ENCODE data around the gene ERAP2. TPM values are rescaled to one million over a fixed set of nuclear protein-coding genes. Genes with fewer than 3 reads are reported as not detected.
"Not testable (repeated sequence)": the region's sequence is repeated elsewhere in the genome, so short reads cannot be mapped to it uniquely, and the experiment has no call there.

Gene ERAP2
- total RNA-seq (2014; rRNA removed; shearing (Covaris generic)), result 2.6 and 3.2 TPM in 2 replicates
- 3.6 and 4.3 TPM in 2 replicates for polyA plus RNA-seq (2014; cell fraction: nucleus; rRNA removed)

DNA sequence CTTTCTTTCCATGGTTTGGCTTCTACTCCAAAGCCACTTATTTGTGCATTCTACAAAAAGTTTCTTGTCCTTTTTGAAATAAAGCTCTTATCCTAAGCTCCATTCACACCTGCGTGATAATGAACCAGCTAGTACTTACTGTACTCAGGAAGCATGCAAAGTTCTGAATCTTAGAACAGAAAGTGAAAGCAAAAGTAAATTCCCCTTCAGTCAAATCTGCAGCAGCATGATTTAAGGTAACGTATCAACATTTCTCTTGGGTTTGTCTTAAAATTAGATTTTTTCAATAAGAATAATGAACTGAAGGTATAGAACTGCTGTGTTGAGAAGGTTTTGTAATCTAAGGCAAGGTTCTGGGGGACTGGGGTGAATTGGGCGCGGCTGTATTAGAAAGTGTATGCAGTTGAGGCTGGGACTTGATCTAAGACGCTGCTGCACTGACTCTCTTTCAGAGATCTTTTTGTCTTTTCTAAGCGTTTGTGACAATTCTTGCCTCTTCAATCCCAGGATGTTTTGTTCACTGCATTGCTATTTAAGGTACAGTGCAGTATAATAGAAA is at the start of gene ERAP2:
TSS of gene ERAP2 (plus strand) at position 209 of the 559 bp plus-strand sequence. CDS start 3,186 bp downstream, outside the sequence.
- peak; percentile 33 for DNase-seq (ENCODE audit: extremely low read depth, low read depth)

GRCh38 chr5:96829297-96829696 is 47.0 kb upstream of the ERAP2 start:
- DNase-seq (ENCODE audit: extremely low read depth, low read depth), result no peak

DNA sequence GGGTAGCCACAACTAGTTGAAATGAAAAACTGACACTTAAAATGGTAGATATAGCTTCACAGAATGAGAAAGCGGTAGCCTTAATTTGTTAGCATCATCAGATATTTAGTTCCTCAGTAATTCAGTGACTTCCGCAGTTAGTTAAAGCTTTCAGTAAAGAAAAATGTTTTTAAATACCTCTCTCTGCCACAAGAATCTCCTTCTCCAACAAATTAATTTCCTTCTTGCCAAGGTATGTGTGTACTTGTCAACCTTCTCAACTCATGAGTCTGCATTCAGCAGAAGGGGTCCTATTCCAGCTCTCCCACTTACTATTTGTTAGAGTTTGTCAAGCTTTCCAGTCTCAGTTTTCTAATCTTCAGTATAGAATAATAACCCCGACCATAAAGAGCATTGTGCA is 42.3 kb upstream of the ERAP2 start:
- DNase-seq (ENCODE audit: extremely low read depth, low read depth), result no peak

GRCh38 chr5:96835791-96836191 is 40.5 kb upstream of the ERAP2 start:
- no peak for DNase-seq (ENCODE audit: extremely low read depth, low read depth)

DNA sequence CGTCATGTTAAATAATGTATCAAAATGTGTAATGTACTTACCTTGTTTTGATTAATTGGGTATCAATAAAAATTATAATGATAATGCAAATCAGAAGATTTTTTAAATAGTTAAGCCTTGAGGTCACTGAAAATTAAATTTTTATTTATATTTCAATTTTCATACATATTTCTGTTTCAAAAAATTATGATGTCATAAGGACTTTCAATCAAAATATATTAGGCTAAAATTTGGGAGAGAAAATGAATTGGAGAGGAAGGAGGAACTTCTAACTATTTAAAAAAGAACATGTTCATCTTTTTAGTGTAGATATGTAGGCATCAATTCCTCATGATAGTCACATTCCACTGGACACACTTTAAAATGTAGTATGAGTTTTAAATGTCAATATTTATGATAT is 39.5 kb upstream of the ERAP2 start:
- no peak for DNase-seq (ENCODE audit: extremely low read depth, low read depth)

DNA sequence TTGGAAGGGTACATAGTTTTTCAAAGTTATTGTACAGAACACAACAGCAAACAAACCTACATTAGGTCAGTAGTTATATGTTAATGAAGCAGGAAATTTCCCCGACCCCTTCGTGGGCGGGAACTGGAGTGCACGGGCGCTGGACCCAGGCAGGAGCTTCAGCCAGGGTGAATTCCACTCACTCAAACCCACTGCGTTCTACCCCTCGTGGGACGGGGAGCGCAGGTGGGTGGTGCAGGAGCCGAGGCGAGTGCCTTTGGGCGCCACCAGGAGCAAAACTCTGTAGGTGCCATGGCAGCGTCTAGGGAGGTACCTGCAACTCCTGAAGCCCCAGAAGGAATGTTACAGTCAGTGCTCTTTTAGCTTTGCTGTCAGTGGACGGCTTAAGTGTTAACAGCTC is 39.0 kb upstream of the ERAP2 start:
- no peak for DNase-seq (ENCODE audit: extremely low read depth, low read depth)

DNA sequence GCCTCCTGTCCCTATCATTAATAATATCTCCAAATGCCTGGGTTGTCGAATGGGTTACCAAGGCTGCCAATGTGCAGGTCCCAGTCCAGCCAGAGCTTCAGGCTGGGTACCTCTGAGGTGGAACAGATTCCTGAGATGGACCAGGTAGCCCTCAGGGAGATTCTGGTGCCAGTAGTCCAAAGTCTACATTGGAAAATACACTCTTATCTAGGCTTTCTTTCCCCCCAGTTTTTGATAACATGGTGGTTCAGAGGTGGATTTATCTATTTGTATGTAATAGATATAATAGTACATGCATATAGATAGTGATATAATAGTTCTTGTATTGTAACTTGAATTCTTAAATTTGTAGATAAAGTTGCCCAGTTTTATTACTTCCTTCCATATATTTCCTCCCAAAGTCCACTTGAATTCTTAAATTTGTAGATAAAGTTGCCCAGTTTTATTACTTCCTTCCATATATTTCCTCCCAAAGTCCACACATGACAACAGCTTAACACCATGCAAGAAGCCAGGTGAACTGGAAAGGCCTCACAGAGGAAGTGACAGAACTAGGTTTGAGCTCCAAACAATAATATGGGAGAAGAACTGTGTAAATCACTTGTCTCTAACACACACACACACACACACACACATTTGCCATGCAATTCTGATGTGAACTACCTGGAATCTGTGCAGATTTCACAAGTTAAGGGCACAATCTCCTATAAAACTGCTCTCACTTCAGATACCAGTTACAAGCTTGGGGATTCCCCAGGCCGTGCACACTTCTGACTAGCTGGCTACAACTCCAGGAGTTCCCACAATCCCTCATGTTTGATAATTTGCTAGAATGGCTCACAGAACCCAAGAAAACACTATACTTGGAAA is 37.9 kb upstream of the ERAP2 start:
- no peak for DNase-seq (ENCODE audit: extremely low read depth, low read depth)

- no peak for DNase-seq (ENCODE audit: extremely low read depth, low read depth)
These were observed 37.2 kb upstream of the ERAP2 start for GRCh38 chr5:96839071-96839592.

- not testable (repeated sequence) for DNase-seq (ENCODE audit: extremely low read depth, low read depth)
These were observed 34.4 kb upstream of the ERAP2 start for GRCh38 chr5:96841931-96842330.

DNA sequence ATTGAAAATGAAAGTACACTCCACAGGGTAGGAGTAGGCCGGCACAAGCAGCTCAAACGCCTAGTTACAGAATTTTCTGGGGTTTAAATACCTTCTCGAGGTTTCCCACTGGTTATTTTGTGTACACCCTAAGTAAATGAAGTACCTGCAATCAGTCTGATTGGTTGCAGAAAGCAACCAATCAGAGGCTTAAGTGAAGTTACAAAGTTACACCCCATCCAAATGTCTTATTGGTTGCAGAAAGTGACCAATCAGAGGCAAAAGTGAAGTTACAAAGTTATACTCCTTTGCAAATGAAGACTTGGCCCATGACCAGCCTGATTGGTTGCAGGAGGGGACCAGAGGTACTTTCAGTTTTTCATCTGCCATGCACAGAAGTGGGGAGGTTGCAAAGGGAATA is 33.2 kb upstream of the ERAP2 start:
- DNase-seq (ENCODE audit: extremely low read depth, low read depth), result no peak

- no peak for DNase-seq (ENCODE audit: extremely low read depth, low read depth)
These were observed 31.8 kb upstream of the ERAP2 start for GRCh38 chr5:96844481-96844990.

GRCh38 chr5:96851312-96852062 is 24.8 kb upstream of the ERAP2 start:
- no peak for DNase-seq (ENCODE audit: extremely low read depth, low read depth)

DNA sequence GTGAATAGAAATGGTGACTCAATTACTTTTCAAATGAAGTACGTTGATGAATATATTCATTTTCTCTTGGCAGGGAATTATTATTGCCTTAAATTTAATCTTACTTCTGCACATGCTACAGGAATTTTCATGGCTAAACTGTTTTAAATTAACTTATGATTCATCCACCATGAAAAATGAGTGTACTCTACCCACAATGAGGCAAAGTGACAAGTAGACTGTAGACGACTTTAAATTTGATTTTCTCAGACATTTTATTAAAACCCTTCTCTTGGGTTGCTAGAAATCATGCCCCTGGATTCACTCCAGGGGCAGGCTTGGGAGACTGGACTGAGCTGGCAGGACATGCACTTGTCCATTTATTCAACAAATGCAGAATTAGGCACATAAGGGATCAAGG is 23.5 kb upstream of the ERAP2 start:
- DNase-seq (ENCODE audit: extremely low read depth, low read depth), result no peak

DNA sequence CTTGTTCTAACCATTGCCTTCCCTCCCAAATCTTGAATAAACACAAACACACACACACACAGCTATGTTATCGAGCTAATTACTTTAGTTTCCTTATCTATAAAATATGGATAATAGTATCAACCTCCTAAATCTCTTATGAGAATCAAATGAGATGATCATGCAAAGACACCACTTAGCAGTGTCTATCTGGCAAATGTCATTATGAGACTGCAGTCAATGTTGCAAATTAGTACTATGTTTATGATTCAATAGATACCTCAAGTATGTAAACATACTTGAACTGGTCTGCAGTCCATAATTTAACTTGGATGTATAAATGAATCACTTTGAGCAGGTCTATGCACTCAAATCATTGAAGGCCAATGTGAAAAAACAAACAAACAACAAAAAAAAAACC is 22.2 kb upstream of the ERAP2 start:
- DNase-seq (ENCODE audit: extremely low read depth, low read depth), result no peak

DNA sequence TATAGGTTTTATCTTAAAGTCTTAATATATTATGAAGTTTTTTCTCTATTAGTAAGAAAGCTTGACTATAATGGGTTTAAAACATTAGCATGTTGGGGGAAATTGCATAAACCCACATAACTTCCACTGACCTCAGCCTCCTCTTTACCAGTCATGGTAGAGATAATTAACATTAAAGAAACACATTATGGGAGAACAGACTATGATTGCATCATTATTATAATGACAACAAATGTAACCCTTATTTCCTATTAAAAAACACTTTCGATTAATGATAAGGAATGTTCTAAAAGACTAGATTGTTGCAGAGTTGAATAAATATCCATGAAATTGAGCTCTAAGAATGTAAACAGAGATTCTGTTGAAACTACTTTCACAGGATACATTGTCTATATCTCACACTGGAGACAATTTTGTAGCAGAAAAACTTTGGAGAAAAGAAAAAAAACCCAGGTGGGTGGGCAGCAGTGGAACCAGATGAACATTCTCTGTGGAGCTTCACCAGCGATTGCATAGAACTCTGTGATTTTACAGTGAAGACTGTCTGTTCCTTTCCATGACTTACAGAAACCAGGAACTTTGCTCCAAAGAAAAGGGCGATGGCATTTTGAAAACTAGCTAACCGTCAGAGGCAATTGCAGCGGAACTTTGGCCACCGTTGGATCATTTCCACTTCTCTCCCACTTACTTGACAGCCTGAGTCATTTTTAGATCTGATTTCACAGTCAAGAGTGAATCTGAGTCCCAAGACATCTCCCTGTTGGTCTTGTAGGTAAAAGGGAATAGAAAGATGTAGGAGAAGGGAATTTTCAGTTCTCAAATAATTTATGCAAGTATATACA is 21.0 kb upstream of the ERAP2 start:
- no peak for DNase-seq (ENCODE audit: extremely low read depth, low read depth)

DNA sequence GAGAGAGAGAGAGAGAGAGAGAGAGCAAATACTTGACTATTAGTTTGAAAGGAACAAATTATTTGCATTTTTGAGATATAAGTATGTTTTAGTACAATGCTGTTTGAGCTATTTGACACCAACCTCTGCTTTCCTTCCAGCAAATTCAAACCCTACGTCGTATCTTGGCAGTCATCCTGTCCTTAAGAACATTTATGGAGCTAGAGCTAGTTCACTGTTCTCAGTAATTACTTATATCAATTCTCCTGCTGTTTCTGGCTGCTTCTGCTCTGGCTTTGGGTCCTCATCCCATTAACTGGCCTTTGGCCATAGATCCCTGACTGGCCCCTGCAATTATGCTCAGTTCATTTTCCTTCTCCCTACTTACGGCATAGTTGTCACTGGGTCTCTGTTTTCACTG is 19.9 kb upstream of the ERAP2 start:
- no peak for DNase-seq (ENCODE audit: extremely low read depth, low read depth)

- DNase-seq (ENCODE audit: extremely low read depth, low read depth), result no peak
These were observed 18.8 kb upstream of the ERAP2 start for GRCh38 chr5:96857454-96857853.

GRCh38 chr5:96857924-96858323 is 18.4 kb upstream of the ERAP2 start:
- no peak for DNase-seq (ENCODE audit: extremely low read depth, low read depth)

DNA sequence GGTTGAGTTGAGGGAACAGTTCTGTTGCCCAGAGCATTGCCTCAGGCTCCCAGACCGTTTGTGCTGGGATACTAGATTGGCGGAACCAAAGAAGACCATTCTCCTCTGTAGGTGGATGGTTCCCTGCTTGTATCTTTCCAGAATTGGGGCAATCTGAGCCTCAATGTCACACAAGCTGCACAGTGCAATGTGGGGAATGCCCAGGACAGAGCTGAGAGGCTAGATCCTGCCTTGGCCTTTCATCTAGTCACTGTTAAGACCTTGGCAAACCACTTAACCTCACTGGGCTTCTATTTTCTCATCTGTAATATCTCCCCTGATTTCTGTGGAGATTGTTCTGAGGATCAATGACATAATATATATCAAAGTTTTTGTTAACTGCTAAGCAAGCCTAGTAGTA is 16.9 kb upstream of the ERAP2 start:
- DNase-seq (ENCODE audit: extremely low read depth, low read depth), result no peak

DNA sequence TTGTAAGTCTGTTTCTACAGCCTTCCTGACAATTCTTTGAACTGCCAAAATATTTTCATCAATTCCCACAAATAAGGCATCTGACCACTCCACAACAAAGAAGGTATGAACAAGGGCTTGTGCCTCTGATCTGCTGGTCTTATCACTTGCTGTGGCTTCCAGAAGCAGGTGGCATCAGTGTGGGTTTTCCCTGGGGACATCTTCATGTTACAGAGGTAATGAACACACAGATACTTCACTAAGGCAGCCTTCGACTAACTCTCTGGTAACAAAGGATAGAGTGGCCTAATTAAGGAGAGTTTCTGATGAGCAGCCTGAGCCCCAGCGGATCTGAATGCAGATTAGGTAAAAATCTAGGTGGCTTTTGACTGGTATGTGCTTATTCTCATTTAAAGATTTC is 15.2 kb upstream of the ERAP2 start:
- DNase-seq (ENCODE audit: extremely low read depth, low read depth), result no peak
